GM19468 (cell line): ENCODE measurements around the gene B9D1.

Experiments used
- ATAC-seq: cut with Tn5 transposase; IDR thresholded peaks from one replicate; pipeline ENCODE4 v1.9.1; 2021; ENCODE audit warnings: mild to moderate bottlenecking, moderate library complexity, moderate number of reproducible peaks; ENCODE audit not compliant: unreplicated experiment; ENCODE audit errors: extremely low read depth

B9D1 gene

DNA sequence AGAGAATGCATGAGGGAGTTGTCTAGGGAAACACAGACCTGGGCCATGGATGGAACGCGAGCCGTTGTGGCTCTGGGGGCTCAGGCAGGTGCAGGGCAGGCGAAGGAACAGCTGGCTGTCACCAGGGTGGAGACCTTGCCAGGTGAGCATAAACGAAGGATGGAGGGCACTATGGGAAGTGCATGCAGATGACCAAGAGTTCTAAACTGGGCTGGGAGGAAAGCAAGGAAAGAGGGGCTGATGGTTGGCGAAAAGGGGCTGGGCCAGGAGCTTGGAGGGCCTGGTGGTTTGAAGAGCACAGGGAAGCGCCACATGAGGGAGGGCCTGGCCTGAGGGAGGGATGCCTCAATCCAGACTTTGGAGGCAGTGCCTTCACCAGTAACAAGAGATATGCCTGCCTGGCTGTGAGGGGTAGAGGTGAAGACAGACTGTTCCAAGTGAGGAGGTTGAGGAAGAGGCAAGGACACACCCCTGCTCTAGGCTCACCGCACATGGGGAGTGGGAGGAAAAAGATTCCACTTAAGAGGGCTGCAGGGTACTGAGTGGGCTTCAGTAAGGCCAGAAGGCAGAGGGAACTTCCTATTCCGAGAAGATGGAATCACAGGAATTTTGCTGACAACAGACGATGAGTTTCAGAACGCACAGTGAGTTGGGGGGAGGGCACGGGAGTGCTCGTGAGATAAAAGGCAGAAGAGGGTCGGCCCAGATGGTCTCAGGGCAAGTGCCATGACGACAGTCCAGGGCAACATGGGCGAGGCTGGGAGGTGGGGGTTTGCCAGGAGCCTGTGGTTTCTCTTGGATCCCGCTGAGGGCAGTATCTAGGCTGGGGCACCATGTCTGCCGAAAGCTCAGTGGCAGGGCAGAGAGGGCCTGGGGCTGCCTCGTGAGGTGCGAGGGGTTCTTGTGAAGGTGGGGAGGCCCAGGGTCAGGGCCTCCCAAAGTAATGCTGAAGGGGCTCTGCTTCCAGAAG lies 20.6 kb downstream of the B9D1 start:
- no peak for ATAC-seq

DNA sequence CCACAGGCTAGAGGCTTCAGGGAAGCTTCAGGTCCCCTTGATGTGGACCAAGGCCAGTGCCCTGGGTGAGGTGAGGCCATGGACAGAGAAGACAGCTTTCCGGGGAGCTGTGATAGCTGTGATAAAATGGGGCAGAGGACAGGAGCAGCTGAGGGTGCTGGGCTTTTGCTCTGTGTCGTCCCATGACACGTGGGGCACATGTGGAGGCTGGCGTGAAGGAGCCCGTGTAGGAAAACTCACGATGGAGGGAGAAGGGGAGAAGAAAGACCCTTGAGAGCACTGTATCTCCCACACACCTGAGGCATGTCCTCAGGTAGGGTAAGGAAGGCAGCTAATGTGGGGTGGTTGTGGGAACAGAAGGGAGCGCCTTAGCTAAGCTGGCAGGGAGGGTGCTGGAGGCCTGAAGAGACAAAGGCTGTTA lies 21.3 kb downstream of the B9D1 start:
- no peak for ATAC-seq

DNA sequence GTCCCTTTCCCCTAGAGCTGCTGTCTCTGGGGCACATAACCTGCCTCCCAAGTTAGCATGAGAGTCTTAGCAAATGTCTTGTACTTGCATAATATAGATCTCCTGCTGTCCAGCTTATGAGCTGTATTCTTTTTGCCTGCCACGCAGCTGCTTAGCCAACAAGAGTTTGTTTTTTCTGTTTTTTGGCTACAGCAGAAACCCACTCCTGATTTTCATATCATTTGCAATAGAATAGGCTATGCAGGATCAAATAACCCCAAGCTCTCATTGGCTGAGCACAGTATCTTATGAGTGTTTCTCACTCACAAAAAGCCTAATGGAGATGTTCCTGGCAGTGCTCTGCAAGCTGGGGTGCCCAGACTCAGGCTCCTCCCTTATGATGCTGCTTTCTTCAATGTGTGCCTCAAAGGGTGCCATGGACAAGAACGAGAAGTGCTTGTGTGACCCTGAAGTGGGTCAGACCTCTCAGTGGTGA lies 23.1 kb downstream of the B9D1 start:
- no peak for ATAC-seq

DNA sequence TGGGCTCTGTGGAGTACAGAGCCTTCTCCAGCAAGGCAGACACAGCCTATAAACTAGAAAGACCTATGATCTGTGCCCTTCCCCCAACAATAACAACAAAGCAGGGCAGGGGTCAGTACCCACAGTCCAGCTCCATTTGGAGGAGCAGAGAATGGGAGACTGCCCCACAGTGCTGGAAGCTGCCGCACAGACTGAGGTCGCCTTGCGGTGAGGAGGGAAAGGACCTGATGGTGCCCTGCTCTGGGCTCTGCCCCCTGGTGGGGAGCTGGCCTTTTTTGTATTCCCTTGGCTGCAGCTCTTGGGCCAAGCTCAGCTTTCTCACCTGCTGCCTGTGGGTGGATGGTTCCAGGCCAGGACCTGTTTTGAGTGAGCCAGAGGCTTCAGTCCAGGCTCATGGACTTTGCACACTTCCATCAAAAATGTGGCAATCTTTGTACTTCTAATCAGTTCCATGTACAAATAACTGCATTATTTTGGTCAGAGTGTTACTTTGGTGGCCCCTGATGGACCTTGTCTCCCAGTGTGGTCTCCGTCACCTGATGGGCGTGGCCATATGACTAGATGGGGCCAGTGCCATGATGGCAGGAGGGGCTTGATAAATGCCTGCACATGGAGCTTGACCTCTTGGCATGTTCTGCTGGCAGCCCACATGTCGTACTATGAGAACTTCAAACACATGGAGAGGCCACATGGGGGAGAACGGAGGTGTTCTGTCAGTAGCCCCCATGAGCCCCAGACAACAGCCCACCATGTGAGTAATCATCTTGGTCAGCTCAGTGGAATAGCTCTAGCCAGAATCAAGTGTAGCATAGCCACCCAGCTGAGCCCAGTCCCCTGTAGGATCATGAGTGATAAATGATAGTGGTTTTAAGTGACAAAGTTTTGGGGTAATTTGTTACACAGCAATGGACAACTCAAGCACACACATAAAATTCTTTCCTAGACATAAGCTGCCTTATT lies 24.2 kb downstream of the B9D1 start:
- ATAC-seq: no peak

GRCh38 chr17:19337712-19338023 lies 24.9 kb downstream of the B9D1 start:
- ATAC-seq: no peak

DNA sequence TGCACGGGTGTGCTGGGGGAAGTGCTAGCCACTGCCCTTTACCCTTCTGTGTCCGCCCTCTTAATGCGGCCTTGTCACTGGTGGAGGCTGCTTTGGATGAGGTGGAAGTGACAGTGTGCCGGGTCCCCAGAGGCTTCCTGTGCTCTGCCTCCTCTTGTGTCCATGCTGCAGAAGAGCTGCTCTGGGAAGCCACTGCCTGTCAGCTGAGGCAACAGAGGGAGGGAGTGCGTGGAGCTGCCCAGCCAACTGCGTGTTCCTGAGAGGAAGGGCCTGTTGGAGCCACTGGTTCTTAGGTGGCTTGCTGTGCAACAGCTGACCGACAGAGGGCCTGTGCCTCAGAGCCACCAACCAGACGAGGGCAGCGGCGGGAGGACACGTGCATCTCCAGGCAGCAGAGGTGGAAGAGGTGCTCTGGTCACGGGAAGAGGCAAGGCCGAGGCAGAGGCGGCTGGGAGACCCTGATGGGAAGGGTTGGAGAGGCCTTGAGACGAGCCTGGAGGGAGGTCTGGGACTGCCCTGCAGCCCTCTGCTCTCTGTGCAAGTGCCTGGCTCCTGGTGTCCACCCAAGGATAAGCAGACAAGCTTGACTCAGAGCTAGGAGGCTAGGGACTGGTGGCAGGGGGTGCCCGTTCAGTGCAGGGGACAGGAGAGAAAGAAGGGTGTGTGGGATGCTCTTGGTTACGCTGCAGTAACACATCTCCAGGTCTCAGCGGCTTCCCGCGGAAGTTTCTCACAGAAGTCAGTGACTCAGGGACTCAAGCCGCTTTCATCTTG lies 25.4 kb downstream of the B9D1 start:
- no peak for ATAC-seq

DNA sequence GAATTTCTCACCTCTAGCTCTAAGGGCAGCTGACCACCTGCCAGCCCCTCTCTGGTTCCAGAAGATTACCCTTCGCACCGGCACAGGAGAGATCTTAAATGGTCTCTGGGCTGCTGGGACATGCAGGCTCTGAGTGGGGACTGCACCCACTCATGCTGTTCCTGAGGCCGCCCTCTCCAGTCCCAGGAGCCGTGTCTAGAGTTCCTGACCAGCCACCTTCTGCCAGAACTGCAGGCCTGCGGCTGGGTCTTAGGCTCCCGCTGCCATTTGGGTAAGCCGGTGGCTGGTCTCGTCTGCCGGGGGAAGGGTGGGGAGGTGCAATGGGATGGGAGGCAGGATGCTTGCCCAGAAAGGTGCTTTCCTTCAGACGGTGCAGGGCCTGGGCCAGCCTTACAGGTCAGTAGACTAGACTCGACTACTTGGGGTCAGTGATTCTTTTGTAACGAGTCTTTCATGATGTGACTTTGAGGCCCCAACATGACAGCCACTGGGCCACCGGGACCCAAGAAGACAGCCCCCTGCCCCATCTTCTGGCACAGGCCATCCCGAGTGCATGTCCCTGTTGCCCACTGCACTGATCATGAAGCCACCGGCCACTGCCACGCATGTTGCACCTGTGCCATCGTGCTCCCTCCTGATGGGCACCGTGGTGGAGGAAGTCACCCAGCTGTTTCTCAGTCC lies 26.4 kb downstream of the B9D1 start:
- no peak for ATAC-seq

GRCh38 chr17:19334331-19334730 lies 28.2 kb downstream of the B9D1 start:
- no peak for ATAC-seq

- ATAC-seq: no peak
These were observed 28.7 kb downstream of the B9D1 start for GRCh38 chr17:19333736-19334290.

DNA sequence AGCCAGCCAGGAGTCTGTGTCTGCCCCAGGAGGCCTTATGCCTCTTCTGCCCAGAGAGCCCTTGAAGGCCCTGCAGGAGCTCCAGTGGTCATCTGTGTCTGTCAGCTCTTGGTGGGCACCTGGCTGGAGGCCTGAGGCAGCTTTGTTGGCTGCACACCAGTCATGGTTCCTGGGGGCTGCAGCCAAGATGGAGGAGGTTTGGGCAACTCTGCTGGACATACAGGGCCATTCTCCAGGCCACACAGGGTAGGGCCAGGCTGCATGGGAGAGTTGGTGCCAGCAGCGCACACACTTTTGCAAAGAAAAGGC lies 29.4 kb downstream of the B9D1 start:
- no peak for ATAC-seq

DNA sequence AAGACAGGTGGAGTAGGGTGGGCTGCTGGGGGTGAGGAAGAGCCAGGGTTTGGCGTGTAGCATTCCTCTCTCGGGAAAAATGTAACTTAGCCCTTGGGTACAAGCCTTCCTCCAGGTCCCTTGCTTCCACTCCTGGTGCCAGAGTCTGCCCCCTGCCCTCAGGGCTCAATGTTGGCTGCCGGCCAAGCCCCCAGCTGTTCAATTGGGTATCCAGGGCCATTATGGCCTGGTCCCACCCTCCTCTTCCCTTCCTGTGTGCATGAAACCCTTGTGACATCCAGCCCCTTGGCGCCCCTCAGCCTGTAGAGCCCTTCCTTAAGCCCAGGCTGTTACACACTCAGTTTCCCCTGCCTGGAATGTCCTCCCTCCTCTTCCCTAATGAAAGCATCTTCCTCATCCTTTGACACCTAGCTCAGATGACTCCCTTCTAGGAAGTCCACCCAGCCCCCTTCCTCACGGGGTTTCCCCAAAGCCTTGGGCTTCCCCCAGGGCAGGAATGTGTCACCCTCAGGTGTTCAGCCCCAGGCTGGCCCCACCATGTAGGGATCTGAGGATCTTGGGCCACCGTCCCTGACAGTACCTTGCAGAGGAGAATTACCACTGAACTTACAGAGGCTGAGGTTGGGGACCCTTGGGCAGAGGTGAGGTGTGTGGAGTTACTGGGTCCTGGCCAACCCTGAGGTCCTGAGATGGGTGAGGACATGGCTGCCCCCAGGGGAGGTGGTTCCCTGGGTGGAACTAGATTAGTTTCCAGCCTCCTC lies 30.0 kb downstream of the B9D1 start:
- no peak for ATAC-seq

DNA sequence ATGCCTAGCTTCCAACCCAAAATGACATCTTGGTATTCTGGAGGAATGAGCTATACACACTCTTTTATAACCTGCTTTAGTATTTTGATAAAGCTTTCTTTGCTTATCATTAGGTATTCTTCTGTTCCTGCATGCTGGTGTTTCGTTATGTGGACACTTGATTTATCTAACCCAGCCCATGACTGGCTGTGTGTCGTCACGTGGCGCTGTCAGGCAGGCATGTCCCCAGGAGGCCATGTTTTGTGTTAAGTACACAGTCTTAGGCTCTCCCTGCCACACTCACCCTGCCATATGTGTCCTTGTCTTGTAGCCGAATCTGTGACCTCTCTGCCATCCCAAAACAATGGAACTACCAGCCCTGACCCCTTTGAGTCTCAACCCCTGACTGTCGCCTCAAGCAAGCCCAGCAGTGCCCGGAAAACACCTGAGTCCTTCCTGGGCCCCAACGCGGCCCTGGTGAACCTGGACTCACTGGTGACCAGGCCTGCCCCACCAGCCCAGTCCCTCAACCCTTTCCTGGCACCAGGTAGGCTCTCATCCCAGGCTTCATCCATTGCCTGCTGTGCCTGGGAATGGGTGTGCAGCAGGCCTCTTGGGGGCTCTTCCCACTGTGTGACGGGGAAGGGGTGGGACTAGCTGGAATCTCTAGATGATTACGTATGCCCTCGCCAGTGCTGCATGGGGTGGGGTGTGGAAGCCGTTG lies 30.8 kb downstream of the B9D1 start:
- ATAC-seq: no peak

GRCh38 chr17:19331134-19331533 lies 31.4 kb downstream of the B9D1 start:
- no peak for ATAC-seq

DNA sequence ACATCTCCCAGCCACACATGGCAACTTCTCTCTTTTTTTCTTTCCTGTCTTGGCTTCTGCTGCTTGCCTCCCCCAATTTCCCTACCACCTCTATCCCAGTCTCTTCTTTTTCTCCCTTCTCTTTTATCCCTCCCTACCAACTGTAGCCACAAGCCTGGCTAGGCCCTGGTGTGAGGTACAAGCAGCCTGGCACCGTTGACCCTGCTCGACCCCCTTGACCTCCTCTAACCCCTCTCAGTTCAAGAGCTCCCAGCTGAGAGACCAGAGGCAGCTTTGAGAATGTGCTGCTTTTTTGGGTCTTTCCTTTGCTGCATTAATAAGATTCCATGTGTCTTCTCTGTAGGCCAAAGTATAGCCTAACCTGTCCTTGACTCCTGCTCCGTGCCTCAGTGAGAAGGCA lies 32.3 kb downstream of the B9D1 start:
- no peak for ATAC-seq

DNA sequence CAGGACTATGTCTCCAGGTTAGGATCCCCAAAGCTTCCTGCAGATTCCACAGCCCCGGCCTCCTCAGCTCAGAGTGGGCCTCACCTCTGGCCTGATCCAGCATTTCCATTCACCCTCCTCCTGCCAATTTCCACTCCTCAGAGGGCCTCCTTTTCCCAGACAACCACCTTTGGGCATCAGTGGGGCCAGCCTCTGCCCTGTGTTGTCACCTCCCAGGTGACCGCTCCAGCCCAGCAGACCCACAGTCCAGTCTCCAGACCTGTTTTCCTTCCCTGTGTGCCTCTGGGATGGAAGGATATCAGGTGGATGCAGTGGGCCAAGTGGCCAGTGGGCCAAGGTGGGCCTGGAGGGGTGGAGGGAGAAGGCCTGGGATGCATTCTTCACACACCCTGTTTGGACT lies 32.7 kb downstream of the B9D1 start:
- no peak for ATAC-seq

- no peak for ATAC-seq
These were observed 33.4 kb downstream of the B9D1 start for GRCh38 chr17:19329136-19329535.

- ATAC-seq: no peak
These were observed 34.0 kb downstream of the B9D1 start for GRCh38 chr17:19328441-19329061.
